Central memory CD8-positive, alpha-beta T cell (primary cell): ENCODE results near the gene FGF8.

ENCODE experiments used
- ATAC-seq: fragments of 150-1000 bp; cut with Tn5 transposase; replicated peaks from 2 replicates; pipeline ENCODE4 v1.10.0; 2022; ENCODE audit warnings: mild to moderate bottlenecking, moderate FRiP score, moderate number of reproducible peaks; ENCODE audit not compliant: poor library complexity, severe bottlenecking; ENCODE audit errors: extremely low read depth
- DNase-seq, 2 donors: peaks; one replicate each; pipeline ENCODE4 v3.0.0; 2021; ENCODE audit warnings: low spot score in 2 of 2
- H3K27ac Mint-ChIP-seq: one replicate; pipeline ENCODE4 v1.8.0; 2022; ENCODE audit warnings: low read depth, mild to moderate bottlenecking, moderate library complexity, mixed read lengths
- H3K27me3 Mint-ChIP-seq: one replicate; pipeline ENCODE4 v1.8.0; 2022; ENCODE audit warnings: mixed read lengths
- H3K36me3 Mint-ChIP-seq: one replicate; pipeline ENCODE4 v1.8.0; 2022; ENCODE audit warnings: mild to moderate bottlenecking, moderate library complexity, mixed read lengths; ENCODE audit not compliant: insufficient read depth
- H3K4me1 Mint-ChIP-seq: one replicate; pipeline ENCODE4 v1.8.0; 2022; ENCODE audit warnings: mixed read lengths
- H3K4me3 Mint-ChIP-seq: one replicate; pipeline ENCODE4 v1.8.0; 2022; ENCODE audit warnings: mild to moderate bottlenecking, moderate library complexity, mixed read lengths
- H3K9me3 Mint-ChIP-seq: one replicate; pipeline ENCODE4 v1.8.0; 2022; ENCODE audit warnings: mixed read lengths

Gene FGF8

DNA sequence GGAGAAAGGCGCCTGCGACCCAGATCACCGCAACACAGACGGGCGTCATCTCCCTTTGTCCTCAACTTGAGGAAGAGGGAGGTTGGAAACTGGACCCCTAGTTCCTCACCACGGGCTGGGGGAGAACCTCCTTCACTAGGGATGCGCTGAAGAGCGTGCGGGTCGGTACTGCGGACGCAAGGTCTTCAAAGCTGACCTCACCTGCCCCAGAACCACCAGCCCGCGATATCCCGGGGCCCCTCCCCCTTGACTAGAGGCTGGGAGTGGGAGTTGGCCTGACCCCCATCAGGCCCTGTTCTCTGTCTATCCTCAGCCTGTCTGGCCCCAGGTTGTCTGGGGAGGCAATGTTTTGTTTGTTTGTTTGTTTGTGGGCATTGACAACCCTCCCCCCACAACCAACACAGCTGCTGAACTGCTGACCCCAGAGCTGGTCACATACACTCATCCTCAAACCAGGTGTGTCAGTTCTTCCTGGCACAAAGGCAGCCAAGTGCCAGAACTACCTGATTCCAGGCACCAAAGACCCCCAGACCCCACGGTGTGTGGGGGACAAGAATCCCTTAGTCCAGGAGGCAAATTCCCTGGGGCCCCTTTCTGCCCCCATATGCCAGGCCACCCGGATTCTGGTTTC lies 4.4 kb upstream of the FGF8 start:
- no peak overlapping the region for H3K27ac Mint-ChIP-seq
- peaks cover 31% of the 10 kb centered on the region for H3K27me3 Mint-ChIP-seq
- no peak for DNase-seq
- ATAC-seq, result no peak
- H3K4me3 Mint-ChIP-seq, result peak overlapping the region; percentile 70
- H3K9me3 Mint-ChIP-seq, result no peaks in the 10 kb centered on the region
- H3K4me1 Mint-ChIP-seq, result peaks cover 48% of the 10 kb centered on the region
- H3K36me3 Mint-ChIP-seq, result peaks cover 13% of the 10 kb centered on the region

DNA sequence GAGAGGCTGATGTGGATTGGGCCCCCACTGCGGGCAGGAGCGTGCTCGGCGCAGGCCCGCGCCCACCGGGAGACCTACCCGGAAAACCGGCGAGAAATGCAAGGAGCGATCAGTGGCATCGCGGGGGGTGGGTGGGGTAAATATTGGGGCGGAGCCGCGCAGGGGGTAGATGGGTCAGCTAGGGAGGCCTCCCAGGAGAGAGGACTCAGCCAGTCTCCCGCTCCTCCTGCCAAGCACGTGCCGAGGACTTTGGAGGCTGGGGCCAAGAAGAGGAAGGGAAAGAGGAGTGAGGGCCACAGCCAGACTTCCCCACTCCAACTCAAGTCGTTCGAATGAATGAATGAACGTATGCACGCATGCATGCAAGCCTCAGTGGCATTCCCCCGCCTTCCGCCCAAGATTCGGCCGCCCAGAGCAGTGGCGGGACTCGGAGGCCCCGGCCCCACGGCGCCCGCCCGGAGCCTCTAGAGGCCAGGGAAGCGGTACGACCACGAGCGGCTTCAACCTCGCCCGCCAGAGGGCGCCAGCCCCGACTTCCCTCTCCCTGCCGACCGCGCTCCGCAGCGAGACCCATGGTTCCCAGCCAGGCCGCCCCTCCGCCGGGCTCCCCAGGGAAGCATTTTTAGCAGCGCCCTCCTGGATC lies 3.8 kb upstream of the FGF8 start:
- ATAC-seq (peak; percentile 59), DNase-seq (peak; percentile 67 to 84)
- Mint-ChIP-seq H3K27me3 (peaks cover 38% of the 10 kb centered on the region), H3K36me3 (peaks cover 10% of the 10 kb centered on the region), H3K9me3 (no peaks in the 10 kb centered on the region), H3K4me1 (peaks cover 44% of the 10 kb centered on the region), H3K4me3 (peak overlapping the region; percentile 70), H3K27ac (no peak overlapping the region)

DNA sequence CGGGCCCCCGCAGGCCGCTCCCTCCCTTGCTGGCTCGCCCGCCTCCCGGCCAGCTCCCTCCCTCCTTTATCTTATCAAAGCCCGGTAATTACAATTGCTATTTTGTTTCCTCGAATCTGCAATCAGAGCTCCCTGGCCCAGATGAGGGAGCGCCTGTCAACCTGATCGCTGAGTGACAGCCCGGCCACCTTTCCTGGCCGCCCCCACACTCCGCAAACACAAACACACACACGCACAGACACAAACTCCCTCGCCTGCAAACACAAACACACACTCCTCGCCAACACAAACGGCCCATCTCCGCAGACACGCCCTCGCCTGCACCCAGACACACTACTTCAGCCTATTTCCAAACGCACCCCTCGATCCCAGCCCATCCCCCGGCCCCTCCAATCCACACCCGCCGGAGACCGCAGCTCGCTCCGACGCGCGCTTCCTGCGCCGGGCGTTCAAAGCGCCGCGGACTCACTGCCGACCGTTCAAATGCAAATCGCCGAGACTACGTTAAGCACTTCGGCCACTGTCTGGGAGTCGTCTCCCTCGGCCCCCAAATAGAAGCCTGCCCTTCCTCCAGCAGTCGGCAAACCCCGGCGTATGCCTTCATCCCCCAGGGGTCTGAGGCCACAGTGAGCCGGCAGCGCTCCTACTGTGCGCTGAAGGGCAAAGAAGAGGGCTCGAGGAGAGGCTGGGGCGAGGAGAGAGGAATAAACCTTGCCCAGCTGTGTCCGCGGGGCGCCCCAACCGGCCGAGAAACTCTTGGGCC lies 3.0 kb upstream of the FGF8 start:
- Mint-ChIP-seq H3K27ac (no peak overlapping the region), H3K36me3 (peaks cover 5% of the 10 kb centered on the region), H3K4me3 (peak overlapping the region; percentile 70), H3K4me1 (peaks cover 40% of the 10 kb centered on the region), H3K27me3 (peaks cover 45% of the 10 kb centered on the region), H3K9me3 (no peaks in the 10 kb centered on the region)
- ATAC-seq (no peak), DNase-seq (no peak)

DNA sequence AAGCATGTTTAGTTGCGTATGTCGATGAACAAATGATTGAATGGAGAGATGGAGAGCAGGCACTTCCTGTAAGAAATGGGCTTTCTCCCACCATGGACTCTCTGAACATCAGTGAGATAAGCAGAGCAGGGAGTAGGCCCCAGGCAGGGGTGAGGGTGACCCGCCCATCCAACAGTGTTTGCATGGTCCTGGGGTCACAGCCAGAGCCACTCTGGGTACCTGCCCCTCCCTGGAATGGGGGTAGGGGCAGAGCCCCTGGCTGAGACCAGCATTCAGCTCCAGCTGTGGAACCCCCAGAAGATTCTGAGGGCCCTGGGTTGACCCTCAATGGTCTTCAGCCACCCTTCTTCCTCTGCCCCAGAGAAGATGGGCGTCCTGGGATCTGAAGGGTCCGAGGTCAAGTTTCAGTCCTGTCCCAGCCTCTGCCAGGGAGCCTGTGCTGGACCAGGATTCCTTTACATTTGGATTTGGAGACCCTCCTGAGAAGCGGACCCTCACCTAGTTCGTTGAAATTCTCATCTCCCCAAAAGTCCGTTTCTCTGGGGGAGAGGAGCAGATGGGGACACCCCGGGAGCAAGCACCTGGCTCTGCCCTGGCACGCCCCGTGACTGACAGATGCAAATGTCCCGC lies 2.4 kb upstream of the FGF8 start:
- H3K27me3 Mint-ChIP-seq, result peaks cover 52% of the 10 kb centered on the region
- no peak overlapping the region for H3K27ac Mint-ChIP-seq
- no peaks in the 10 kb centered on the region for H3K9me3 Mint-ChIP-seq
- peak overlapping the region; percentile 70 for H3K4me3 Mint-ChIP-seq
- peaks cover 36% of the 10 kb centered on the region for H3K4me1 Mint-ChIP-seq
- ATAC-seq, result no peak
- no peak for DNase-seq
- H3K36me3 Mint-ChIP-seq, result peaks cover 4% of the 10 kb centered on the region

DNA sequence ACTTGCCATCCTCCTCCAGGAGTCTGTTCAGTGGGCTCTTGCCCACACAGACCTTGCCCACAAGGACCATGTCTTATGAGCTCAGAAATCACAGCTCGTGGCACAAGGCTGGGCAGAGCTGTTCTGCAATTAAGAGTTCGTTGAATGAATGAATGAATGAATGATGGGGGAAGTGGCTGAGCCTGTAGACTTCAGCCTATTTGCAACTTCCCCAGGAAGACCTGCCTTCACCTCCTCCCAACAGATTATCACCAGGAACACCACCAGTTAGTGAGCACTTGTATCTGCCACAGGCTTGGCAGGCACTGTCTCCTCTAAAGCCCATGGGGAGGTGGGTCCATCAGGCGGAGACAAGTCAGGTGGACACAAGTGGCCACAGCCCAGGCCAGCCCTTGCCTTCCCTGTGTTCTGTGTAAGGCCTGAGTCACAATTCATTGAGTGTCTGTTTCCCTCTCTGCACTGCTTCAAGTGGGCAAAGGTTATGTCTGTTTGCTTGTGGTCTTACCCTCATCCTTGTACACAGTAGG lies 1.8 kb upstream of the FGF8 start:
- peaks cover 30% of the 10 kb centered on the region for H3K4me1 Mint-ChIP-seq

DNA sequence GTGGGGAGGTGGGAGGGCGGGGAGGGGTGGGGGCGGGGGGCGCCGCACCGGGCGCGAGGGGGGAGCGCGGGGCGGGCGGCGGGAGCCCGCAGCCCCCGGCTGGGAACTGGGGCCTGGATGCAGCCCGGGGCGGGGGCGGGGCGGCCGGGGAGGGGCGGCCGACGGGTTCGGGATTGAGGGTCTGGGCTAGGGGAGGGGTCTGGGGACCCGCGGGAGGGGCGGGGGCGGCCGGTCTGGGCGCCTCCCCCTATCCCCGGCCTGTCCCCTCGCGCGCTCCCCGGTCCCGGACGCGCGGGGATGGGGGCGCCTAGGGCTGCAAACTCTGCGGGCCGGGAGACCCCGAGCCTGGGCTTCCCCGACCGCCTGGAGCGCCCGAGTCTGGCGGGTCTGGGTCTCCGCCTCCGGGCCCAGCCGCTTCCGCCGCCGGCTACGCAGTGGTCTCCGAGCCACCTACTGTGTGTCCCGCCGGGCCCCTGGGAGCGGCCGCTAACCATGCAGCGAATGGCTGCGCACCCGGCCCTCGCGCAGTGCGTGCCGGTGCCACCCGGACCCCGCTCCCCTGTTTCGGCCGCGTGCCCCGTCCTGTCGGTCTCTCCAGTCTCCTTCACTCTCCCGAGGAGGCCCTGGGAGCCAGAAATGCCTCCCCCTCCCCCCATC lies 375 bp upstream of the FGF8 start:
- peaks cover 71% of the 10 kb centered on the region for H3K27me3 Mint-ChIP-seq
- H3K4me1 Mint-ChIP-seq, result peaks cover 19% of the 10 kb centered on the region
- H3K27ac Mint-ChIP-seq, result no peak overlapping the region
- H3K9me3 Mint-ChIP-seq, result no peaks in the 10 kb centered on the region
- DNase-seq (no peak), ATAC-seq (no peak)
- H3K4me3 Mint-ChIP-seq, result peak overlapping the region; percentile 71
- H3K36me3 Mint-ChIP-seq, result peaks cover 2% of the 10 kb centered on the region

More for the DNA sequence above, 1.8 kb upstream of the FGF8 start:
- DNase-seq (no peak), ATAC-seq (no peak)
- Mint-ChIP-seq H3K27me3 (peaks cover 57% of the 10 kb centered on the region), H3K27ac (no peak overlapping the region), H3K36me3 (peaks cover 2% of the 10 kb centered on the region), H3K4me3 (peak overlapping the region; percentile 71), H3K9me3 (no peaks in the 10 kb centered on the region)

DNA sequence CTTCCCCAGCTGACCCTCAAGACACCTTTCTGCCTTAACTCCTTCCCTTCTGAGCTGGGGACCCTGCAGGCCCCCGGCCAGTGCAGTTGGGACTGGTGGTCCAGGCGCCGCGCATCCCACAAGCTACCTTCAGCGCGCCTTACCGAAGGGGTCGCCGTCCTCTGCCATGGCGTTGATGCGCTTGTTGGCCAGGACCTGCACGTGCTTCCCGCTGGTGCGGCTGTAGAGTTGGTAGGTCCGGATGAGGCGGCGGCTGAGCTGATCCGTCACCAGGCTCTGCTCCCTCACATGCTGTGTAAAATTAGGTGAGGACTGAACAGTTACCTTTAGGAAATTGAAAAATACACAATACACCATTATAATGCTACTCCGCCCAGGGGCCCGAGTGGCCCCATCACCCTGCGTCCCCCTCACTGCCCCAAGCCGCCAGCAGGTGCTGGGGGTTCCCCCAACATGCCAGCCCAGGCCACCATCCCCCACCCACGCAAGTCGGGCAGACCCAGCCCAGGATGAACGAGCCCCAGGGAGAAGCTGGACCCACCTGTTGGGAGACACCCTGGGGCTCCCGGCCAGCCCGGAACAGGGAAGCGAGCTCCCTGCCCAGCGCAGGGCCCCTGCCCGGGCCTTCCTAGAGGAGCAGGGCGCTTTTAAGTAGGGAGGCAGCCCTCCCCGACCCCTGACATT lies 1.2 kb downstream of the FGF8 start:
- DNase-seq (no peak), ATAC-seq (no peak)
- Mint-ChIP-seq H3K27me3 (peaks cover 77% of the 10 kb centered on the region), H3K4me3 (peak overlapping the region; percentile 38), H3K9me3 (no peaks in the 10 kb centered on the region), H3K36me3 (peaks cover 2% of the 10 kb centered on the region), H3K4me1 (peaks cover 19% of the 10 kb centered on the region), H3K27ac (peak overlapping the region; percentile 55)

DNA sequence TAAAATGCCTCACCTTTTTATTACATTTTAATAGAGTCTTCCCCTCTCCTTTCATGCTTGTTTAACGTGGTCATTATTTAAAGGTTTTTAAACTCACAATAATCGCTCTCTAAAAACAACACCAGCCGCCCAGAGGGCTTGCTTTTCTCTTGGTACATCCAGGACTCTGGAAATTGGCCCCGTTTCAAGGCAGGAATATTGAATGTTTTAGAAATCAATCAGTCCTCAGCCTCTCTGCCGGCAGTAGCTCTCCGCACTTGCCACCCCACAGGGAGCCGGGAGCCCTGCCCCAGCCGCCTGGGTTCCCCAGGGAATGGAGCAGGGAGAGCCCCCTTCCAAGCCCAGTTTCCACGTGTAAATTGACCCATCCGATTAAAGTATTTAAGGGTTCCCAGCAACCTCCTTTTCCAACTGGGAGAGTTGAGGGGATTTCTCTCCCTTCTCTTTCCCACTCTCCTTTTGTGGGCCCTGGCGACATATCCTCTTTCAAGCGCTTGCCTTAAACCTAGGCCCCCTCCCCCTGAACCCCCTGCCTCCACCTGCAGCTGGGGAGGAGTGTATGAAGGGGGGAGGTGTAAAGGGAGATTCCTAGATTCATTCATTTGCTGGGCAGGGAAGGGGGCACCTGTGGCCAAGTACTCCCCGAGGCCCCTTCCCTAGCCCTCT lies 1.9 kb downstream of the FGF8 start:
- DNase-seq (no peak), ATAC-seq (no peak)
- Mint-ChIP-seq H3K4me1 (peaks cover 16% of the 10 kb centered on the region), H3K4me3 (no peak overlapping the region), H3K9me3 (no peaks in the 10 kb centered on the region), H3K27me3 (peaks cover 79% of the 10 kb centered on the region), H3K27ac (peak overlapping the region; percentile 55), H3K36me3 (peaks cover 2% of the 10 kb centered on the region)

DNA sequence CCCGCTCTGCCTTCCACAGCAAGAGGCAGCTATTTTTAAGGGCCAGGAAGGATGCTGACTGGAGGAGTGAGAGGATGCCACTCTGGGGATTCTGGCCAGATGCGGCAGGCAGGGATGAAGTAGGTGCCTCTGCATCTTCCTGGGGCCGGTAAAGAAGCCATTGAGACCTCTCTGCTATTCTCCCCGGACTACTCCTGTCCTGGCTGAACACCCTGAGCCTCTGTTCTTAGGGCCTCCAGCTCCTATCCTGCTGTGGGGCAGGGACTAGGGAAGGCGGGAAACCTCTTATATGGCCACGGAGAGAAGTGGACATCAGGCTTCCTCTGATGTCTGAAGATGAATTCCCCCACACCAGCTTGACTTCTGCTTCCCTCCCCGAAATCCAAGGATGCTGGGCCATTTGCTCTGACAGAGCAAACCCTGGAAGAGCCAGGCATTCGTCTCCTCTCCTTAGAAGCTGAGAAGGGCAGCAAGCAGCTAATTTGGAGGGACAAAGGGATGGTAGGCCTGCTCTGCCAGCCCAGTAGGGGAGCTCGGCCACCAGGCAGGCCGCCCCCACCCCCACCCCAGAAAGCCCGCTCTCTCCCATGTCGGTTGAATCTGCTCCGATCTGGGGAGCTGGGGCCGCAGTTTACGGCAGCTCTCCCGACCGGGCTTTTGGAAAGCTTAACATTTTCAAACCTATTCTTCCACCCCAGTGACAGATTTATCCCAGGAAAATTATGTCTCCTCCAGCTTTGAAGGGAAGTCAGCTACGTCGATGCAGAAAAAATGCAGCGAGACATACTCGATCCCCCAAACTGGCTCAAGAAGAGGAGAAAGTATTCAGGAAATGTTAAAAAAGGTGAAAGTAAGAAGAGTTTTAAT lies 2.8 kb downstream of the FGF8 start:
- Mint-ChIP-seq H3K9me3 (no peaks in the 10 kb centered on the region), H3K4me1 (peaks cover 11% of the 10 kb centered on the region), H3K36me3 (no peaks in the 10 kb centered on the region), H3K4me3 (no peak overlapping the region), H3K27me3 (peaks cover 73% of the 10 kb centered on the region), H3K27ac (no peak overlapping the region)
- no peak for DNase-seq
- ATAC-seq, result no peak

DNA sequence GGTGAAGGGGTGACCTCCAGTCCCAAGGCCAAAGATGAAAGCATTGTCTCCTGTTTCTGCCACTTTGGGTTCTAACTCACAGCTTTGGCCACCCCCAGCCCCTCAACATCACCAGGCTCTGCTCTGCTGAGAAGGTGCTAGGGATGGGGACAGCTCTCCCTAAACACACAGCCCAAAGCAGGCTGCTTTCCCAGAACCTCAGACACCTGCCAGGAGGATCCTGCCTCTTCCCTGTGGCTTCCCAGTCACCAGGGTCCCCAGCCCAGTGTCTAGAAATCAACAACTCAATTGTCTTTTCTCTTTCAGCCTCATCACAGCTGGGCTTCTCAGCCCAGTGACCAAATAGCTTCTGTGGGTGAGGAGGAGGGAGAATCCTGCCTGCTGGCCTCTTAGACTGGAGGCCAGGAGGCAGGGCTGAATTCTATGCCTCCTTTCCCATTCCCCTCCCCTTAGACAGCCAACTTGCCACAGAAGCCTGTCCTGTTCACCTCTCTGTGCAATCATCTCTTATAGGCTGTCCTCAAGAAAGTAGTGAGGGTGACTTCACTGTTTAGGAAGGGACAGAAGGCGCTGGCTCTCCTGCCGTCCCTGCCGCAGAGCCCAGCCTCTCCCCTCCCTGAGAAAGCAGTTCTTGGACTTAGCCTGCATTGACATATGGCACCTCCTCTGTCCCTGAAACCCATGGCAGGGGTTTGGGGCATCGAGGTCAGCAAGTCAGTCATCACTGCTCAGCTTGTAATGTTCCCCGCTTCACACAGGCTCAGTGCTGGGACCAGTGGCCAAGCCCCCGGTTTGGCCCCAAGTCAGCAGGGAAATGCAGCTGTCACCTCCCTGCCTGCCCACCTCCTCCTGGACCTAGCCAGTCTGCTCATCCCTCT lies 3.7 kb downstream of the FGF8 start:
- ATAC-seq, result no peak
- no peak for DNase-seq
- H3K27ac Mint-ChIP-seq, result no peak overlapping the region

More for the DNA sequence above, 3.7 kb downstream of the FGF8 start:
- no peaks in the 10 kb centered on the region for H3K9me3 Mint-ChIP-seq
- H3K27me3 Mint-ChIP-seq, result peaks cover 64% of the 10 kb centered on the region
- H3K4me3 Mint-ChIP-seq, result no peak overlapping the region
- H3K36me3 Mint-ChIP-seq, result no peaks in the 10 kb centered on the region
- peaks cover 11% of the 10 kb centered on the region for H3K4me1 Mint-ChIP-seq
